CD4-positive, alpha-beta T cell treated with Interferon gamma for 1 hour (primary cell): ENCODE measurements around the gene TLK1.

Source experiments
- DNase-seq: peaks from one replicate; pipeline ENCODE4 v3.0.0-alpha.2; 2020

The TLK1 gene

DNA sequence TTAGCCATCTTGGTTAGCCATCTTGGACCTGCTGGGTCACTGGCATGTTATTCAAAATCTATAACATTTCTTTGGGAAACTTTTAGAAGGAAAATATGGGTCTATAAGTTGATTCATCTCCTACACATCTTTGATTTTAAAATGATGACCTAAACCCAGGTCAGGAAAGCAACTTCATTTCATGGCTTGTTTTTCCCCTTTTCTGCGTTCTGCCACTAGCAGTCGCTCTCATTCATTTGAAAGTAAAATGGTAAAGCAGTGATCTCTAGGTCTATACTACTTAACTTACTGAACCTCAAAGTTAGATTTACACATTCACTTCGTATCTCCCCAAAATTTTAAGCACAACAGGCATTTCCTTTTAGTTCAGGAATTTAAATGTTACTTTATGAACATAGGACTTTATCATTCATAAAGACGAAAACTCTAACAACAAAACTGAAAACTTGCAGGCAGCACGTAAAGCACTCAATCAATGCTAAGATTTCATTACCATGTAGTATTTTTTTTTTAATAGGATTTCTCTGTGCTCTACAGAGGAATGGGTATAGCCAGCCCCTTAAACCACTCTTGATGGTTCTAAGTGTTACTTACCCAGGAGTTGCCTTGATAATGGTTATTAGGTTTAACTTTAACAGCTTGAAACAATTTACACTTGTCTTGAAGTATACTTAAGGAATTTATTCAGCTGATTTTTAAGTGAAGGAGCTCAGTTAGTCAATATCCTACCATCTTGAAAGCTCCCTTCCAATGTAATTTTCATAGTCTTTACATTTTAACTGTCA lies 169.1 kb downstream of the TLK1 start:
- no peak for DNase-seq

DNA sequence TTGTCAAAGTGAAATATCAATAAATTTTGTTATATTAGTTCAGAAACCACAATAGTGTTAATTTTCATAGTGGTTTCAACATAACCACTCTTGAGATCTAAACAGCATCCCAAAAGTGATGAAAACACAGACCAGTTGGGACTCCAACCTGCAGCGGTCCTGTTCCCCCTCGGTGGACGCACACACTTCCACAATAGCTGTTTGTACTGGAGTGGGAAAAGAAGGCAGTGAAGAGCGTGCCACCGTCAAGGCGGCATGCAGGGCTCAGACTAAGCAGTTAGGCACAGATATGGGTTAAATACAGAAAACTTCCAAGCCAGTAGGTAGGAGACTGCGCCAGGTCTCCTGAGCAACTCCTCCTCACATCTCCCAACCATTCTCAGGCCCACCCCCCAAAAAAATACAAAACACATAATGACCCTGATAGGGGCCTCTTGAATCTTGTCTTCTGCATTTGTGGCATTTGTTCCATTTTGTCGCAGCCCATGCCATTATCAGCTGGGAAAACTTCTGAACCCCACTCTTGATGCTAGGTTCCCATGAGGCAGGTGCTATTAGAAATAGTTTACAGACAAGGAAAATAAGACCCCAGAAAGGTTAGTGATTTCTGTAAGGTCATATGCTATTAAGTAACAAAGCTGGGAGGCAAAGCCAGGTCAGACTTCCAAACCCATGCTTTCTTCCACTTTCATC lies 174.0 kb downstream of the TLK1 start:
- no peak for DNase-seq

DNA sequence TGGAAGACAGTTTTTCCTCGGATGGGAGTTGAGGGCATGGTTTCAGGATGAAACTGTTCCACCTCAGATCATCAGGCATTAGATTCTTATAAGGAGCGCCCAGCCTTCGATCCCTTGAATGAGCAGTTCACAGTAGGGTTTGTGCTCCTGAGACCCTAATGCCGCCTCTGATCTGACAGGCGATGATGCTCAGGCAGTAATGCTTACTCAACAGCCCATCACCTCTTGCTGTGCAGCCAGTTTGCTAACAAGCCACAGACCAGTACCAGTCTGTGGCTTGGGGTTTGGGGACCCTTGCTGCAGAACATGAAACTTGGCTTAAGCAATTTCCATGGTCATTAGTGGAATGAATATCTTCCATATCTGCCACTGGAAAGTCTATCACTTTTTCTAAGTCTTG lies 175.3 kb downstream of the TLK1 start:
- DNase-seq, result no peak

DNA sequence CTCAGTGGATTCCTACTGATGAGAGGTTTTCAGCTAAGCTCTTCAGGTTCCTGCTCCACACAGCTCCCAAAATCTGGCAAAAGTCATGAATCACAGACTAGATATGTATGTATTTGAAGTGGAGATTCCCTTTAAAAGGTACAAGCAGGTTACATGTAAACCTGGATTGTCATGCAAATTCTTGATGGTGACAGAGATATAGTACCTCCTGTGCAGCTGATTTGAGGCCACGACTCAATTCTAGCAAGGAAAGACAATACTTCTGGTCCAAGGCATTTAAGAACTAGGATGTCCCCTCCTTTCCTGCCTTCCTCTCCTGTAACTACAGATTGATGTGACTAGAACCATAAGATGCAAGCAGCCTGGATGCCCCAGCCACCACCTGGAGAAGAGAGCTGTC lies 176.6 kb downstream of the TLK1 start:
- DNase-seq, result no peak

DNA sequence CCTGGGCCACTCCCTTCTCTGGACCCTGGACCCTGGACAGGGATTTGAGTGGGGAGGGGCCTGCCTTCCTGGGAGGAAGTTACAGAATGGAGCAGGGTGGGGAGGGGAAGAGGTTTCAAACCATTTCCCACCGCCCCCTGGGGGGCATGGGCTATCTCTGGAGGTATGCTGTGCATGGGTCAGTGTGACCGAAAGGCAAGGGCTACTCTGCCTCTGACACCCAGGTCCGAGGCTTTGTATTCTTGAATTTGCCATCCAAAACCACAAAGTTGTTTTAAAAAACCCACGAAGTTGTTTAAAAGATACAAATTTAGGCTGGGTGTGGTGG lies 184.8 kb downstream of the TLK1 start:
- no peak for DNase-seq

DNA sequence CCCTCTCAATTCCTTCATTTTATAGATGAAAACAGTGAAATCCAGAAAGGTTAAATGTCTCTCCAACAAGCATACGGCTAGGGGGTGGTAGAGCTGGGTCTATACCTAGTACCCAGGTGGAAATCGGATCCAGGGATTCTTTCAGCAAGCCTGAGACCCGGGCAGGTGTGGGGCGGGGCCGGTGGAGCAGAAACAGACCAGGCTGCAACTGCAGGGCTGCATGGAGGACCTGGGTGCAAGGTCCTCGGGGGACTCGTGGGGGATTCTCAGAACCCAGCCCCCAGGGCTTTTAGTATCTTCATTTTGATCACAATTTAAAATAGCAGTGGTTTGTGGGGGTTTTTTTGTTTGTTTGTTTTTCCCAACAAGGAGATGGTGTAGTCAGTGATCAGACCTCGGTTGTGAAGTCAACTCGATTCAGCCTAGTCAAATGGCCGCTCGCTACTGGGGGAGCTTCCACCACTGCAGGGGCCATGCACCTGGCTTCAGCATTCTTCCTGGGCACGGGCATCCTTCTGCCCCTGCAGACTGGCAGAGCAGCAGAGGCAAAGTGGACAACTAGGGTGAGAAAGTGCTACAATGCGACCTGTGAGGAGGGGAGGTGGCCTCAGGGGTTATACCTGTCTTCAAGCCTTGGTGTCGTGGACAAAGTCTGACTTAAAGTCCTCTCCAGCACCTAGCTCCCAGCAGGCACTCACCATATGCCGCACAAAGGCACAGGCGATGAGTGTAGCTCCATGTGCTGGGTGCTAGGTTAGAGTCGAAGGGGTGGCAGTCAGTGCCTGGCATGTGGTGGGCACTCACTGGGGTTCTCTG lies 185.4 kb downstream of the TLK1 start:
- no peak for DNase-seq

DNA sequence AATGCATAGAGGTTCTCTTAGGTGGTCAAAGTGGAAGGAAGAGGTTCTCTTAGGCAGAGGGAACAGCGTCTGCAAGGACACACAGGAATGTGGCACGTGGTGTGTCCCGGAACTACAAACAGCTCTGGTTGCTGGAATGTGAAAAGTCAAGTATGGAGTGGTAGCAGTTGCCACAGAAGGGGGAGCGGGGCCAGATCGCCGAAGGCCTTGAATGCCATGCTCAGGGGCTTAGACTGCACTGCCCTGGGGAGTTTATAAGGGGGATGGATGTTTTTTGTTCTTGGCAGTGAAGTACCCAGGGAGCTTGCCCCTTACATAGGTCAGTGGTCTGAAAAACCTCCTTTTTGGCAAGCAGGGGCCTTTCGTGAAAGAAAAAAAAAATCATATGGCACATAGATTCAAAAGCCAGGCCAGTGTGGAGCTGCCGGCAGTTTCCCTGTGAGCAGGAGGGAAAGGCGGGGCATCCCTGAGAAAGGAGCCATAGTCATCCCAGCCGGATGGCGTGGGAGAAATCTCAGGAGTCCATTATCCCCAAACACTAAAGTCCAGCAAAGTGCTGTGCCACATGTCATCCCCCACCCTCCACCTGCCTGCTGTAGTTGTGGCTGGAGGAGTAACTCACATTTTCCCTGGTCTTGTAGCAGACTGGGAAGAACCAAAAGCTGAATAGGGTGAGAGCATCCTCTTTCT lies 186.2 kb downstream of the TLK1 start:
- no peak for DNase-seq

DNA sequence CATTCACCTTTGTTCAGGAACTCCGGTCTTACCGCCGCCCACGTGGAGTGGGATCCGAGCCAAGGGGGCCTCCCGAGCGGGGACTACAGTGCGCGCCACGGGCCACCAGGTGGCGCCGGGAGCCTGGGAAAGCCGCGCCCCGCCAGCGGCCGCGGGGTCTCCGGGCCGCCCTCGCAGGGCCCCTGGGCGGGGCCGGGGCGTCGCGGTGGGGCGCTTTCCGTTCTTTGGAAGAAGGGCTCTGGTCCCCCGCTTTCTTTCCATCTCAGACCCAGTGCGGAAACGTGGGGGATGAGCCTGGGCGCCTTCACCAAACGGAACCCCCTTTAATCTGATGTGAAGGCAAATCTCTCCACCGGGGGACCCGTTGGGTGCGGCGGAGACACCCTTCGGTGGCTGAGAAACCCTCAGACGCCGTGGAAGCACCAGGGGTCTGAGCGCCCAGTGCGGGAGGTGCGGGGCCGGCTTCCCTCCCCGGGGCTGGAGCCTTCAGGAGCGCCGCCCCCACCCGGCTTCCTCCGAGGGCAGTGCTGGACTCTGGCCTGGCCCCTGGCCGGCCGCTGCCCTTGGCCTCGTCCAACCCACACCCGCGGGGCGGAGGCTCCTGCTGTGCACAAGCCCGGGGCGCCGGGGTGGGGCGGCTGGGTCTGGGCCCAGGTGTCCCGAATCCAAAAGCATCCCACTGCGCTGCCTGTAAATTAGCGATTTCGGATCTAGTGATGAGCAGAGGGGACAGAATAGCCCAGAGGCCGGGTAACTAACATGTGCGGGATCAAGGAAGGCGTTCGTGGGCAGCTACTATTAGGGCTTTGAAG lies 187.0 kb downstream of the TLK1 start:
- DNase-seq, result peak; percentile 82

DNA sequence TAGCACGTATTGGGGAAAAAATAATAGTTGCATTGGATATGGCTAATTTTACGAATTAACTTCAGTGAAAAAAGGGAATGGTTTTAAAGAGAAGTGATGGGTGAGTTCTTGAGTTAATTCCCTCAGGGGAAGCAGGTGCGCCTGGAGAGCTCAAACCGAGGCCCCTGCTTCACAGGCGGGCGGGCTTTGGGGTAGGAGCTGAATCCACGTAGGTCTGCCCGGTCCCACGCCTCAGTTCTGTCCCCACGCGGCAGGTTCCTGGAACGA lies 187.5 kb downstream of the TLK1 start:
- DNase-seq, result no peak

DNA sequence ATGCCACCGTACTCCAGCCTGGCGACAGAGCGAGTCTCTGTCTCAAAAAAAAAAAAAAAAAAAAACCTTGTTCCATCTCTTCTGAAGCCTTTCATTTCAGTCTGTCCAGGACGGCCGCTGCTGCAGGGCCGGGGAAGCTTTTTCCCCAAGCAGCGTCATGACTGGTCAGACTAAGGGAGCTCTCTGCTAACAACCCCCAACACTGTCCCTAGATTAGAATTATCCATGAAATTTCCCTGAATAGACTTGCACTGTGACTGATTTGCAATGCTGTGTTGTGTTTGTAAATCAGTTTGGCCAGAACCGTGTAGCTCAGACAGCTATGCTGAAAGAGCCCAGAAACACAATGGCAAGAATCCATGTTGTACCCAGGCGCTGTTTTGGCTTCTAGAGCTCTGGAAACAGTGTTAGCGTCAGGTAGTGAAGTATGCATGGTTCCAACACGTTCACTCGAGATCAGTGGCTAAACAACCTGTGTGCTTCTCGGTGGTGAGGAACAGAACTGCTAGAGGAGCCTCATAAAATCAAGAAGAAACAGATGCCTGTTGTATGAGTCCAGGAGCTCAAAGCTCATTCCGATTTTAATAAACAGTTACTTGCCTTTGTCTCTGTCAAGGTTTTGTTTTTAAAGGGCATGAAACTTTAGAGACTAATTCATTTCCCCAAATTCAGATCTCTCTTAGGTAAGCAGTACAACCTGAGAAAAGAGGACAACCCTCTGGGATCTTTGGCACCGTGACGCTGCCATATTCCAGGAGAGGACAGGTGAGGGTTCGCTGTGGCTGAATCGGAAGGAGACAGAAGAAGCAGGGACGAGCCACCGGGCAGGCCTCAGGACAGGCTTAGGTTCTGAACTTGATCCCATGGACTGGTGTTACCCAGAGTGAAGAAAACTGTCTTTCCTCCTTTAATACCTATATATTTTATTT lies 188.1 kb downstream of the TLK1 start:
- no peak for DNase-seq

DNA sequence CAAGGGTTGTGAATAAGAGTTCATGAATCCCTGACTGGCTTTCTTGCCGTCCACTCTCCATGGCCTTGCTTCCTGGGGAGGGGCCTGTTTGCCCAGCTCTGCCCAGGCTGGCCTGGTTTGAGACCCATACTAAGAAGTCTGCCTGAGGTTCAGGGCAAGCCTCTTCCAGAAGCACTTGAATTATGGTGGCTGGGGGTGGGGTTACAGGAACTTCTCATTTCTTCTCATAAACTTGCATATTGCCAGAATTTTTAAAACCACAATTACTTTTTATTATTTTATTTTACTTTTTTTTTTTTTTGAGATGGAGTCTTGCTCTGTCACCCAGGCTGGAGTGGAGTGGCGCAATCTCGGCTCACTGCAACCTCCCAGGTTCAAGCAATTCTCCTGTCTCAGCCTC lies 189.6 kb downstream of the TLK1 start:
- DNase-seq, result no peak

DNA sequence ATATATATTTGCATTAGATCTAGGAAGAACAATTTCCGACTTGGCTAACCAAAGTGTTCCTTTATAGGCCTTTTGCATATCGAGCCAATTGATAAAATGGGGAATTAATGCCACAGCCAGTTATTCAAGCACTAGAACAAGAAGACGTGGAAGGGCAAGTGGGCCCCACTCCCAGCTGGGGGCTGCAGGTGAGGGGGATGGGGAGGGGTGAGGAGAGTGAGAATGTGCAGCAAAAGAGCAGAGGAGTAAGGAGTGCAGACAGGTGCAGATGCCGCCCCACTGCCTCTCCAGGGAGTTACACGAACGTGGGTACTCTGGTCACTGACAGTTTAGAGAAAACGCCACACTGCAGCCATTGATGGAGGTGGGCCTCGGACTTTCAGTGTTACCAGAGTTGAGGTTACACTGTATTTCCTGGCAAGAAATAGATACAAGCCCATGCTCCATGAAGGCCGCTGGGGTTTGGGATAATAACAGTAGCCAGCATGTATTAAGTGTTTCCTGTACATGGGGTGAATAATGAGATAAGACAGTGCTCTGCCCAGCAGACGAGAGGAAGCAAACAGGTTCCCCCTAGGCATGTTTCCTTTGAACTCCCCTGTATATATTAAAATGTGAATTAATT lies 190.7 kb downstream of the TLK1 start:
- no peak for DNase-seq

DNA sequence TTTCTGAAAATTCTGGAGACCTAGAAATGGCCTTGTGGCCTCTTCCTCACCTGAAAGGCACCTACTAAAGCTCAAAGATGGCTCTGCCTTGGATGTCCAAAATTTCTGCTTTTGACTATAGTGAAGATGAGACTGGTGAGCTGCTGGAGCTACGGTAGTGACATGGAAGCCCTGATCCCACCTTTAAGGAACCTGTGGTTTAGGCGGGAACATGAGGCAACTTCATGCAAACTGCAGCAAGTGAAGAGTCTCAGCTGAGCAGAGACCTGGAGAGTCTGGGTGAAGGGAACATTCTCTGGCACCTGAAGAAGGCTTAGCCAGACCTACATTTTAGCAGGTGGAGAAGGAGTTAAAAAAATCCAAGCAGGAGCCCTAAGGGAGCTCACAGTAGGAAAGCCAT lies 191.7 kb downstream of the TLK1 start:
- no peak for DNase-seq

DNA sequence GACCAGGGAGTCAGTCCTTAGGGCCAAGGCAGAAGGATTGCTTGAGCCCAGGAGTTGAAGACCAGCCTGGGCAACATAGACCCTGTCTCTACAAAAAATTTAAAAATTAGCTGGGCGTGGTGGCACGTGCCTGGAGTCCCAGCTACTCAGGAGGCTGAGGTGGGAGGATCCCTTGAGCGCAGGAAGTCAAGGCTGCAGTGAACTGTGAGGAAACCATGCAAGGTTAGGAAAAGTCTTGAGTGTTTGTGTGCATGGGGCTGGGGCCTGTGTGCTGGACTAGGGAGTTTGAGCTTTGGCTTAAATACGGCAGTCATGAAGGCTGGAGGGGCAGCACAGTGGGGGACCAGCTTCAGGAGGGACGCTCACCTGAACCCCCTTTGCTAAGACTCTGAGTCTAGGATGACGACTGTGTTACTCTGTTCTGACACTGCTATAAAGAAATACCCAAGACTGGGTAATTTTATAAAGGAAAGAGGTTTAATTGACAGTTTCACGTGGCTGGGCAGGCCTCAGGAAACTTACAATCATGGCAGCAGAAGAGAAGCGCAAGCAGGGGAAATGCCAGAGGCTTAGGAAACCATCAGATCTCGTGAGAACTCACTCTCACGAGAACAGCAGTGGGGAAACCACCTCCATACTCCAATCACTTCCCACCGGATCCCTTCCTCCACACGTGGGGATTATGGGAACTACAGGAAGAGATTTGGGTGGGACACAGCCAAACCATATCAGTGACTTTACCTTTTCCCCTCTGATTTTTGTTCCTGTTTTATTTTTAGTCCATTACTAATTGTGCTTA lies 192.3 kb downstream of the TLK1 start:
- no peak for DNase-seq

DNA sequence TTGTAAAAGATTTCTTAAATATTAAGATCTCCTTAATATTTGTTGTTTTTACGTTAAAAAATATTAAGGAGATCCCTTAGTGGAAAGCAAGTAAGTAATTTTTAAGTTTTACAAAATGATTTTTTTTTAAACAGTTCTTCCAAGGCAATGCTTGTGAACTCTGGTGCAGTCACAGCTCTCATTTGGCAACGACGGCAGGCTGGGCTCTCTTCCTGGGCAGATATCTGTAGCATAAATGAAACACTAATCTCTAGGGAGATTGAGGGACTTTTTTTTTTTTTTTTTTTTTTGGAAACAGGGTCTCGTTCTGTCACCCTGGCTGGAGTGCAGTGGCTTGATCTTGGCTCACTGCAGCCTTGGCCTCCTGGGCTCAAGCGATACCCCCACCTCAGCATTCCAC lies 193.1 kb downstream of the TLK1 start:
- DNase-seq, result no peak

DNA sequence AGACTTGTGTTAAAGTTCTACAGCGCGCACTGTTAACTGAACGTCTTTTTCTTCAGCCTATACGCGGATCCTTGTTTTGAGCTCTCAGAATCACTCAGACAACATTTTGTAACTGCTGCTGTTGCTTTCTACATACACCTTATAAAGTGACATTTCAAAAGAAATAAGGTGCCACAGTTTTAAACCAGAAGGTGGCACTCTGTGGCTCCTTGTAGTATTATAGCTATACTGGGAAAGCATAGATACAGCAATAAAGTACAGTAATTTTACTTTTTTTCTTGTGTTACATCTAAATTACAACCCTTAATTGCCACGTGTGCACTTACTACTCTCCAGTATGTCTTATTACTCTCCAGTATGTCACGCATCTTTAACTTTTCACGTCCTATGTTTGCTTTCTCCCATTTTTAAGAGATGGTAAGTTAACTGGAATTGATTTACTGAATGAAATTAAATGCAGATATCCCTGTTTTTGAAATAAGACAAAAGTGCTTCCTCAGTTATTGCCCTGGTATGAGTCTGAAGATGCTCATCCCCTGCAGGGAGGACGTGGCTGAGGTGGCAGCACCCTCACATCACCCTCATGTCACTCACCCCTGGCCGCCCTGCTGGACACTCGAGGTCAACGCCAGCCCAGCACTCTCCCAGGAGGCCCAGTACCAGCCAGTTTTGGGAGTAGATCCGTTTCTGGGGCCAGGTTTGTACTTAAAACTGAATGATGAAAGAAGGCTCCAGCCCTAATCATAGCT lies 193.9 kb downstream of the TLK1 start:
- no peak for DNase-seq

DNA sequence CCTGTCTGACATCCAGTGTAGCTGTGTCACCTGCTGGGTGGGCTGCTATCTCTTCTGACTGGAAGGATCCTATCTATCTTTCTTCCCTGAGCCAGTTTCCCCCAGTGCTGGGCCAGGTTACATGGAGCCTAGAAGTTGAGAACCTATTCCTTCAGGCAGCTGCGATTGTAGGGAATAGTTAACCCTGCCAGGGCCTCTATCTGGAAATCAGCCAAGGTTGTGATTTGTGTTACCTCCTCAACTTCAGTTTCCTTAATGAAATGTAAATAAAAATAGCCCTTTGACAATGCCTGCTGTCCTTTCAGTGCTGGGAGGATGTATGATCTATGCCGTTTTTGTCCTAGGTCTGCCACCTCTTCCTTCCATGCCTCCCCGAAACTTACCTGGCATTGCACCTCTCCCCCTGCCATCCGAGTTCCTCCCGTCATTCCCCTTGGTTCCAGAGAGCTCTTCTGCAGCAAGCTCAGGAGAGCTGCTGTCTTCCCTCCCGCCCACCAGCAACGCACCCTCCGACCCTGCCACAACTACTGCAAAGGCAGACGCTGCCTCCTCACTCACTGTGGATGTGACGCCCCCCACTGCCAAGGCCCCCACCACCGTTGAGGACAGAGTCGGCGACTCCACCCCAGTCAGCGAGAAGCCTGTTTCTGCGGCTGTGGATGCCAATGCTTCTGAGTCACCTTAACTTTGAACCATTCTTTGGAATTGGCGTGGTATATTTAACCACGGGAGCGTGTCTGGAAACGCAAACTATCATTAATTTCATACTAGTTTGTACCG lies 195.1 kb downstream of the TLK1 start:
- DNase-seq, result no peak

DNA sequence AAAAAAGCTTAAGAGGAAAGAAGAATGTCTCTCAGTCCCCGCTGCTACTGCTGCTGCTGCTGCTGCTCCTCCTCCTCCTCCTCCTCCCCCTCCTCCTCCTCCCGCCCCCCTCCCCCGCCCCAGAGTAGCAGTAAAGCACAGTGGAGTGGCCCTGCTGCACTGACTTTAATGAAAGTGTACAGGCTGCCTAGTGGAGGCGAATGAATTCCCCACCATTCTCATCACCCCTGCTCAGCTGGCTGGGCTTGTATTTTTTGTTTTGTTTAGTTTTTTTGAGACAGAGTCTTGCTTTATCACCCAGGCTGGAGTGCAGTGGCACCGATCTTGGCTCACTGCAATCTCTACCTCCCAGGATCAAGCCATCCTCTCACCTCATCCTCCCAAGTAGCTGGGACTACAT lies 197.3 kb downstream of the TLK1 start:
- no peak for DNase-seq

DNA sequence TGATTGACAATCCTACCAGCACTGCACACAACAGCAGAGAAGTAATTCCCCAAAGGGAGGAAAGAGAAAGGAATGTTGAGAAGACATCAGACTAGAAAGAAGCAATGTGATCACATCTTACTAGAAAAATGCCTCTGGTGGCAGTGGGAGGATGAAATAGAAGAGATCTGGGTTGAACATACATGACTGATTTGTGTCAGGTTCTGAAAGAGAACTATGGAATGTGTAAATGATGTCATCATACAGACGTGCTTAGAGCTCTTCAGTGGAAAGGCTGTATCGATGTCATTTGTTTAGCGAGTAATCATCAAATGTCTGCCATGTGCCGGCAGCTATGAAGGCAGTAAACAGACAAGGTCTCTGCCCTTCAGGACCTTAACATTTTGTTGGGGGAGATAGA lies 206.8 kb downstream of the TLK1 start:
- DNase-seq, result no peak
